GM10248 (cell line): ENCODE results near the gene XRCC4.
A peak's percentile ranks its signal among the peaks of the same experiment; 100 is the strongest.

Source experiments
- CTCF ChIA-PET: fragments of 300-600 bp; sonication (Branson Sonifier 250); formaldehyde crosslinking; extraction: SDS; loops from one replicate; lab custom pipeline; 2021; ENCODE audit warnings: antibody characterized with exemption; lab: Yijun Ruan, JAX
- POLR2A ChIA-PET: fragments of 350-650 bp; sonication (Branson Sonifier 250); formaldehyde crosslinking; extraction: SDS; loops from one replicate; lab custom pipeline; 2020; ENCODE audit warnings: antibody characterized with exemption; lab: Yijun Ruan, JAX
- DNase-seq: peaks from one replicate; pipeline ENCODE4 v3.0.0; 2012; ENCODE audit errors: extremely low spot score
- CTCF ChIP-seq: IDR thresholded peaks from 2 replicates; pipeline ENCODE4 v1.5.1; 2012; ENCODE audit warnings: mild to moderate bottlenecking, low read depth; ENCODE audit errors: extremely low read depth, missing control alignments, control extremely low read depth

Gene XRCC4

DNA sequence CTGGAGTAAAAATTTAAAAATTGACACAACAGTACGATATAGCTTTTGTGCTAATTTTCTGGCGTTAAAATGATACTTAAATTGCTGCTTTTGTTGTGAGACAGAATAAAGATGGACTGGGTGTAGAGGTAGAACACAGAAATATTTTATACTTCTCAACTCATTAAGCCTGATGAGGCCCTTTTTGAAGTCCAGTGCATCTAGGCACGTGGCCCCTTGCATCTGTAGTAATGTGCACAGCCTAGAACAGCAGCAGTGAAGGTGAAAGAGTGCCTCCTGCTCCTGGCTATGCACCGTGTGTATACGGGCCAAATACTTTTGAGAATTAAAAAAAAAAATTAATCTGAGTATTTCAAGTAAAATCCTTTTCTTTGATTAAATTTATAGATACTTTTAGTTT, 115.6 kb downstream of the XRCC4 start:
- DNase-seq = no peak
- ChIA-PET POLR2A (no interaction called here), CTCF (interaction anchor here (0.9 kb wide), 1 partner anchor 9 kb away, joined by 3 read pairs; no protein-coding TSS in a partner anchor)
- no peak for TF ChIP-seq CTCF

- DNase-seq = no peak
- CTCF ChIA-PET = no interaction called here
- no peak for TF ChIP-seq CTCF
- POLR2A ChIA-PET = no interaction called here
Observed at GRCh38 chr5:83197326-83197967, 120.1 kb downstream of the XRCC4 start.

DNA sequence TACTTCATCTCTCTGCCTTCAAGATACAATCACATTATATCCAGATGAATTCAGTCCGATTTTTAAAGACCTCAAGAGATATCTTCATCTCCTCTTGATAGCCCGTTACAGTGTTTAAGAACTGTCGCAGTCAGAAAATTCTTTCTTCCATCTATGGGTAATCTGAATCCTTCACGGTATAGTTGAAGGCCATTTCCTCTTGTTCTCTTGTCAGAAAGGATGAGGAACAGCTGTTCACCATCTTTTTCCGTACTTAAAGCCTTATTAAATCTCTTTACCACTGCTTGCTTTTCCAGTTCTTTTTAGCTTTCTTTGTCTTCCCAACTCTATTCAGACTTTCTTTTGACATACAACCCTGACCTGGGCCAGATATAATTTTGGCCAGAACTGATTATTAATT, 121.8 kb downstream of the XRCC4 start:
- ChIA-PET POLR2A (no interaction called here), CTCF (interaction anchor here (1.1 to 2.1 kb wide), 3 partner anchors 9 to 13 kb away, joined by 3 to 7 read pairs (median 5); no protein-coding TSS in a partner anchor)
- DNase-seq = no peak

GRCh38 chr5:83204651-83205050, 127.3 kb downstream of the XRCC4 start:
- CTCF ChIA-PET = no interaction called here
- no peak for TF ChIP-seq CTCF
- DNase-seq = peak; percentile 2
- POLR2A ChIA-PET = no interaction called here

More for the DNA sequence above, 121.8 kb downstream of the XRCC4 start:
- no peak for TF ChIP-seq CTCF

DNA sequence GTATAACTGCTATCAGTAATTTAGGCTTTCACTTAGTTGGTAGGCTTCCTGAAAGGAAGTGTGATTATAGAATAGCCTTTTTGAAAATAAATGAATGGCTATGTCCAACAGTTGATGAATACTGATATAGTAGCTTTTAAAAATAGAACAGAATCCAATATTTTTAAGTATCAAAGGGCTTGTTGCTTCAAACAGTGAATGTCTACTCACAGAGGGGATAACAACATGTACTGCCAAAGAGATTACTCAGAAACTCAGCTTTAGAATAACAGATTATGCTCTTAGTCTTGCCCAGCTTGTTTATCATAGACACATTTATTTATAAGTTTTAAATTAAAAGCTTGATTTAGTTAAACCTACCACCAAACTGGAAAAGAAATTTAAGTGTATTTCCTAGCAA, 132.6 kb downstream of the XRCC4 start:
- ChIA-PET POLR2A (no interaction called here), CTCF (interaction anchor here (0.9 to 3.0 kb wide), 2 partner anchors 10 to 12 kb away, joined by 3 to 7 read pairs; no protein-coding TSS in a partner anchor)
- no peak for TF ChIP-seq CTCF
- DNase-seq = no peak

DNA sequence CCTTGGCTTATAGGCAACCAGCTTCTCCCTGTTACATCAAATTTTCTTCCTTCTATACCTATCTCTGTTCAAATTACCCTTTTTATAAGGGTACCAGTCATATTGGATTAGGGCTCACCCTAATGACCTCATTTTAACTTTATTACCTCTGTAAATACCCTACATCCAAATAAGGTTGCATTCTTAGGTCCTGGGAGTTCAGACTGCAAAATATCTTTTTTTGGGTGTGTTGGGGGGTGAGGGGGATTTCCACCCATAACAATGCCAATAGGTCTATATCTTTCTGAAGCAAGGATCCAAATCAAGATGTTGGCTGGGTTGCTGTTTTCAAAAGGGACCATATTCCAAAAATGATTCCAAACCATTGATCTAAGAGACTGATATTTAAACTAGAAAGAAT, 141.7 kb downstream of the XRCC4 start:
- DNase-seq = no peak
- CTCF ChIA-PET = interaction anchor here (0.8 kb wide), 1 partner anchor 43 kb away, joined by 3 read pairs; no protein-coding TSS in a partner anchor
- no peak for TF ChIP-seq CTCF
- POLR2A ChIA-PET = no interaction called here
